BJ (cell line): ENCODE measurements around the gene KIAA0513. TPM values are rescaled to one million over a fixed set of nuclear protein-coding genes. Genes with fewer than 3 reads are reported as not detected.

Experiments used
- CTCF ChIA-PET: fragments of 350-600 bp; formaldehyde crosslinking; extraction: SDS; loops from one replicate; lab custom pipeline; 2021; ENCODE audit warnings: antibody characterized with exemption, inconsistent platforms; lab: Yijun Ruan, JAX
- POLR2A ChIA-PET: fragments of 300-600 bp; sonication (Branson Sonifier 250); formaldehyde crosslinking; extraction: SDS; loops from one replicate; lab custom pipeline; 2021; ENCODE audit warnings: antibody characterized with exemption; lab: Charles Lee
- DNase-seq: peaks from one replicate; pipeline ENCODE4 v3.0.0-alpha.2; 2011; ENCODE audit warnings: low read depth
- H3K27me3 ChIP-seq: 2 replicates; pipeline ENCODE4 v1.6.0; 2011; ENCODE audit warnings: low read length; ENCODE audit not compliant: control insufficient read depth, insufficient read depth
- H3K36me3 ChIP-seq: 2 replicates; pipeline ENCODE4 v1.5.1; 2011; ENCODE audit warnings: low read length; ENCODE audit not compliant: control insufficient read depth, insufficient read depth
- H3K4me3 ChIP-seq: 2 replicates; pipeline ENCODE4 v1.5.1; 2011; ENCODE audit warnings: low read depth, mild to moderate bottlenecking, control low read depth, low read length
- polyA plus RNA-seq: library from polyadenylated mRNA; depleted of rRNA; stranded (reverse); fragments of >200 nt; gene quantifications from 2 replicates; pipeline ENCODE4 v1.2.3, GENCODE V29; 2011
- TF ChIP-seq, protein P1 (sequence below): IDR thresholded peaks from 2 replicates; pipeline ENCODE4 v1.5.1; 2011; ENCODE audit warnings: low read depth, mild to moderate bottlenecking, control low read depth, inconsistent platforms, low read length, moderate library complexity; ENCODE audit not compliant: insufficient read depth

KIAA0513 gene
- polyA plus RNA-seq, 1 experiment: 6.6 TPM

- TF ChIP-seq, protein P1, sequence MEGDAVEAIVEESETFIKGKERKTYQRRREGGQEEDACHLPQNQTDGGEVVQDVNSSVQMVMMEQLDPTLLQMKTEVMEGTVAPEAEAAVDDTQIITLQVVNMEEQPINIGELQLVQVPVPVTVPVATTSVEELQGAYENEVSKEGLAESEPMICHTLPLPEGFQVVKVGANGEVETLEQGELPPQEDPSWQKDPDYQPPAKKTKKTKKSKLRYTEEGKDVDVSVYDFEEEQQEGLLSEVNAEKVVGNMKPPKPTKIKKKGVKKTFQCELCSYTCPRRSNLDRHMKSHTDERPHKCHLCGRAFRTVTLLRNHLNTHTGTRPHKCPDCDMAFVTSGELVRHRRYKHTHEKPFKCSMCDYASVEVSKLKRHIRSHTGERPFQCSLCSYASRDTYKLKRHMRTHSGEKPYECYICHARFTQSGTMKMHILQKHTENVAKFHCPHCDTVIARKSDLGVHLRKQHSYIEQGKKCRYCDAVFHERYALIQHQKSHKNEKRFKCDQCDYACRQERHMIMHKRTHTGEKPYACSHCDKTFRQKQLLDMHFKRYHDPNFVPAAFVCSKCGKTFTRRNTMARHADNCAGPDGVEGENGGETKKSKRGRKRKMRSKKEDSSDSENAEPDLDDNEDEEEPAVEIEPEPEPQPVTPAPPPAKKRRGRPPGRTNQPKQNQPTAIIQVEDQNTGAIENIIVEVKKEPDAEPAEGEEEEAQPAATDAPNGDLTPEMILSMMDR: no peak
- ChIA-PET CTCF (interaction anchor here (1.5 to 2.1 kb wide), 3 partner anchors 9 to 28 kb away, joined by 4 to 11 read pairs (median 7); partner anchors contain the start of gene KIAA0513), POLR2A (interaction anchor here (0.7 kb wide), 2 partner anchors 10 to 502 kb away, joined by 3 to 25 read pairs; no protein-coding TSS in a partner anchor)
- Histone ChIP-seq H3K36me3 (no peaks in the 10 kb centered on the region), H3K4me3 (peak overlapping the region; percentile 10), H3K27me3 (no peaks in the 10 kb centered on the region)
- DNase-seq: no peak
These were observed 27.4 kb downstream of the KIAA0513 start for GRCh38 chr16:85054948-85055492.

DNA sequence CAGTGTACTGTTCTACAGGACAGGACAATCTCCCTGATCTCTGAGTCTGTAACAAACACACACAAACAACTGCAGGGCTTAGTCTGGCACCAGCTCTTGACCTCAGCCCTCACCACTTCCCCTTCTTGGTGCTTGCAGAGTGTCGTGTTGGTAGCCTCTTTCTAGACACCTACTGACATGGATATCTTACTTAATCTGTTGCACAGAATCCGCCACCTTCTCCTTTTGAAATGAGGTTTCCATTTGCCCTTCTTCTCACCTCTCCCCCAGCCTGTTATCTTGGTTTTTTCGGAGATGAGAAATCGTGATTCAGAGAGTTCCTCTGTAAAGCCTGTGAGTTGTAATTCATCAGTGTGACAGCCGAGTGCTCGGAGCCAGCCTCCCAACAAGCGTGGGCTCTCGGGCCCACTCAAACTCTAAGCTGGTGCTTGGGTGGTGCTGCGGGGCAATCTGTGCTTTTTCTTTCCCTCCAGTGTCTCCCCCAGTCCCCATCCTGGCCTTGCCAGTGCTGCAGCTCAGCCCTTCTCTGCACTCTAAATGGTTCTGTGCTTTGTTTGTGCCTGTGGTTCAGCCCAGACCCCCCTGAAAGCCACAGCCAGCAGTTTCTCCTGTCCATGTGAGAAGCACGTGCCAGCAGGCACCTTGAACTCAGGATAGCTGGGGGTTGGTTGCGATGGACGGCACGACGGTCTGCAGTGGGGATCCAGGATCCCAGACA is 28.1 kb downstream of the KIAA0513 start:
- DNase-seq: no peak
- TF ChIP-seq, protein P1: no peak
- CTCF ChIA-PET: interaction anchor here (1.3 to 2.1 kb wide), 8 partner anchors 9 to 103 kb away, joined by 4 to 11 read pairs (median 5); partner anchors contain the start of gene KIAA0513
- Histone ChIP-seq H3K27me3 (no peaks in the 10 kb centered on the region), H3K4me3 (peak overlapping the region; percentile 10), H3K36me3 (no peaks in the 10 kb centered on the region)
- POLR2A ChIA-PET: interaction anchor here (0.7 kb wide), 1 partner anchor 502 kb away, joined by 3 read pairs; no protein-coding TSS in a partner anchor

- TF ChIP-seq, protein P1: 0 out of 2 replicates have a peak, but pooled peaks have one; percentile 41
- DNase-seq: no peak
- Histone ChIP-seq H3K4me3 (no peak overlapping the region), H3K27me3 (no peaks in the 10 kb centered on the region), H3K36me3 (no peaks in the 10 kb centered on the region)
- CTCF ChIA-PET: interaction anchor here (1.3 to 2.1 kb wide), 8 partner anchors 9 to 104 kb away, joined by 4 to 11 read pairs (median 5); partner anchors contain the start of gene KIAA0513
- POLR2A ChIA-PET: no interaction called here
These were observed 28.7 kb downstream of the KIAA0513 start for GRCh38 chr16:85056211-85056748.

GRCh38 chr16:85057212-85057889 is 29.8 kb downstream of the KIAA0513 start:
- CTCF ChIA-PET: interaction anchor here (1.2 to 2.1 kb wide), 5 partner anchors 10 to 105 kb away, joined by 3 to 7 read pairs (median 4); no protein-coding TSS in a partner anchor
- H3K36me3 ChIP-seq: no peaks in the 10 kb centered on the region

More at GRCh38 chr16:85057212-85057889, 29.8 kb downstream of the KIAA0513 start:
- DNase-seq: no peak
- Histone ChIP-seq H3K27me3 (no peaks in the 10 kb centered on the region), H3K4me3 (no peak overlapping the region)
- POLR2A ChIA-PET: no interaction called here
- TF ChIP-seq, protein P1: 0 out of 2 replicates have a peak, but pooled peaks have one; percentile 17
